Measurements from ENCODE around the gene ERCC1. TPM values are rescaled to one million over a fixed set of nuclear protein-coding genes. Genes with fewer than 3 reads are reported as not detected.

The ERCC1 gene
- total RNA-seq, 6 donors from 2014 or later = 53.7 to 102 (median 76.2) TPM

DNA sequence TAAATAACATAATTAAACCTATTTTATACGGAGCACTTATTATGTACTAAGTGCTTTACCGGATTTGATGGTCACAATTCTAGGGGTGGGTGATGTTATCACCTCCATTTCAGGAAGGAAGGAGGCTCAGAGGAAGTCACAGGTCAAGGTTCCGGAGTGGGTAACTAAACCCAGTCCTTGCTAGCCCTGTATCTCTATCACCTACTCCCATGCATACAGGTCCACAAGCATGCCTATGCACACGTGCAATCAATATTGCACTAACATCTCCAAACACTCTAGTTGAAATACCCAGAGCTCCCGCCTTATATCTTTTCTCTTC is 26.3 kb upstream of the ERCC1 start:
- Histone ChIP-seq H3K36me3 (no peaks in the 10 kb centered on the region), H3K9me3 (no peaks in the 10 kb centered on the region), H3K4me1 (peaks cover 30 to 50% (median 41%) of the 10 kb centered on the region in 4 donors), H3K27me3 (no peaks in the 10 kb centered on the region), H3K4me3 (peak overlapping the region; percentile 6 to 71 (median 64)), H3K27ac (peak overlapping the region; percentile 83 to 93 (median 88))
- ATAC-seq (ENCODE audit: low FRiP score in 2 of 2) = no peak
- no peak for DNase-seq
- 14 to 32% methylated on average over 5 of the region's 5 CpGs for WGBS, 2 donors
- TF ChIP-seq CTCF (IDR thresholded peaks at IDR 0.05) (no peak), EP300 (IDR thresholded peaks at IDR 0.05) (no peak), POLR2AphosphoS5 (IDR thresholded peaks at IDR 0.05) (no peak), POLR2A (IDR thresholded peaks at IDR 0.05) (no peak)

DNA sequence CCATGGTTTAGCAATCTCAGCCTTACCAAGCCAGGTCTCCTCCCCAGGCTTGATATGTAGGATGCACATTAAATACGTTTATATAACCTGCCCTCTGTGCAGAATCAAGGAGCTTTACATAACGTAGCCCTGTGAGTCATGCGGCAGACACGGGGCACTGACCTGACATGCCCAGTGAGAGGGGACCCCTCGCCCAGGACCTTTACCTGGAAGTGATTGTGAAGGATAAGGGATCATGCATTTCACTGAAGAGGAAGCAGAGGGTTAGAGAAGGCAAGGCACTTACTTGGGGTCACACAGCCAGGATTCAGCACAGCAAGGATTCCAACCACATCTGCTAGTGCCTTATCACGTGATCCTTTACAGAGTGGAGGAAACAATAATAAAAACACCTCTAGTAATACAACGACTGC is 25.2 kb upstream of the ERCC1 start:
- no peak for DNase-seq
- TF ChIP-seq POLR2A (IDR thresholded peaks at IDR 0.05) = no peak
- no peak for TF ChIP-seq CTCF (IDR thresholded peaks at IDR 0.05)
- no peak for TF ChIP-seq EP300 (IDR thresholded peaks at IDR 0.05)
- no peak for TF ChIP-seq POLR2AphosphoS5 (IDR thresholded peaks at IDR 0.05)
- ATAC-seq (ENCODE audit: low FRiP score in 2 of 2) = no peak

GRCh38 chr19:45448425-45448756 is 24.7 kb upstream of the ERCC1 start:
- ATAC-seq (ENCODE audit: low FRiP score in 2 of 2) (no peak), DNase-seq (no peak)
- Histone ChIP-seq H3K27me3 (no peaks in the 10 kb centered on the region), H3K27ac (no peak overlapping the region), H3K4me3 (no peak overlapping the region), H3K36me3 (no peaks in the 10 kb centered on the region), H3K9me3 (no peaks in the 10 kb centered on the region), H3K4me1 (peaks cover 26 to 49% (median 43%) of the 10 kb centered on the region in 4 donors)
- WGBS, 2 donors = 93 to 94% methylated on average over 3 of the region's 3 CpGs
- TF ChIP-seq POLR2AphosphoS5 (IDR thresholded peaks at IDR 0.05) = no peak
- no peak for TF ChIP-seq CTCF (IDR thresholded peaks at IDR 0.05)
- no peak for TF ChIP-seq POLR2A (IDR thresholded peaks at IDR 0.05)
- no peak for TF ChIP-seq EP300 (IDR thresholded peaks at IDR 0.05)

More for the DNA sequence above, 25.2 kb upstream of the ERCC1 start:
- H3K36me3 ChIP-seq = no peaks in the 10 kb centered on the region
- no peak overlapping the region for H3K4me3 ChIP-seq
- no peaks in the 10 kb centered on the region for H3K27me3 ChIP-seq
- peak overlapping the region in 1 of 4 donors; percentile 93 for H3K27ac ChIP-seq
- WGBS, 2 donors = 62 to 81% methylated on average over 7 of the region's 7 CpGs
- H3K4me1 ChIP-seq = peaks cover 28 to 50% (median 42%) of the 10 kb centered on the region in 4 donors
- H3K9me3 ChIP-seq = no peaks in the 10 kb centered on the region

DNA sequence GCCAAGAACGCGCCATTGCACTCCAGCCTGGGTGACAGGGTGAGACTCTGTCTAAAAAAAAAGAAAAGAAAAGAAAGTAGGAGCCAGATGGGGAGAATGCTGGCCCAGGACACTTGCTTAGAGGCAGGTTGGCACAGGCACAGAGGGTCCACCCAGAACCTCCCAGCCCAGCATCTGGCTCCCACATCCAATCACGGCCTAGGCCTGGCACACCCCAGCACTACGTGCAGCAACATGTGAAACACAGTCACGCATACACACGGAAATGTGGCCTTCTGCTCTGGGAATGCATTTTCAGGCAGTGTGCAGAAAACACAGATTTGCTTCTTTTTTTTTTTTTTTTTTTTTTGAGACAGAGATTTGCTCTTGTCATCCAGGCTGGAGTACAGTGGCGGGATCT is 23.2 kb upstream of the ERCC1 start:
- DNase-seq (no peak), ATAC-seq (ENCODE audit: low FRiP score in 2 of 2) (no peak)
- WGBS, 2 donors = 90 to 92% methylated on average over 7 of the region's 7 CpGs
- no peak overlapping the region for H3K4me3 ChIP-seq
- TF ChIP-seq POLR2AphosphoS5 (IDR thresholded peaks at IDR 0.05) (no peak), POLR2A (IDR thresholded peaks at IDR 0.05) (no peak), CTCF (IDR thresholded peaks at IDR 0.05) (no peak), EP300 (IDR thresholded peaks at IDR 0.05) (no peak)
- H3K4me1 ChIP-seq = peaks cover 35 to 60% (median 53%) of the 10 kb centered on the region in 4 donors
- H3K27ac ChIP-seq = no peak overlapping the region
- no peaks in the 10 kb centered on the region for H3K9me3 ChIP-seq
- H3K36me3 ChIP-seq = no peaks in the 10 kb centered on the region
- no peaks in the 10 kb centered on the region for H3K27me3 ChIP-seq

DNA sequence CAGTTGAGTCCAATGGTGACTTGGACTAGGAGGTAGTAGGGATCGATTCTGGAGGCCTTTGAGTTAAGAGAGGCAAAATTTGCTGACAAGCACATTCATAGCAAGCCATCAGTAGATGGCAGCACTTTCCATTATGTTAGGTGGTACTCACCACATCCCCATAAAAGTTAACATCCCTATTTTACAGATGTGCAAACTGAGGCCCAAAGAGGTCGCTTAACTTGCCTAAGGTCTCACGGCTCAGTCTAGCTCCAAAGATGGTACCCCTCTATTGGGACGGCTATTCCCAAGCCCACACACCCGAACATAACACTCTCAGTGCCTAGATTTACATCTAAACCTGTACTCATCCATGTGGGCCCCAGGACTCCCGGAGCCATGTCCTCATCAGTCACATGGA is 22.6 kb upstream of the ERCC1 start:
- WGBS, 2 donors = 78 to 80% methylated on average over 6 of the region's 6 CpGs
- H3K27me3 ChIP-seq = no peaks in the 10 kb centered on the region
- H3K4me3 ChIP-seq = no peak overlapping the region
- no peak overlapping the region for H3K27ac ChIP-seq
- no peak for ATAC-seq (ENCODE audit: low FRiP score in 2 of 2)
- H3K36me3 ChIP-seq = no peaks in the 10 kb centered on the region
- no peaks in the 10 kb centered on the region for H3K9me3 ChIP-seq
- DNase-seq = no peak
- H3K4me1 ChIP-seq = peaks cover 30 to 54% (median 48%) of the 10 kb centered on the region in 4 donors
- TF ChIP-seq POLR2AphosphoS5 (IDR thresholded peaks at IDR 0.05) (no peak), CTCF (IDR thresholded peaks at IDR 0.05) (peak in 2 of 6 experiments; percentile 23 to 36), EP300 (IDR thresholded peaks at IDR 0.05) (no peak), POLR2A (IDR thresholded peaks at IDR 0.05) (no peak)
